ENCODE measurements around the gene ITGA2B. TPM values are rescaled to one million over a fixed set of nuclear protein-coding genes. Genes with fewer than 3 reads are reported as not detected.
A peak's percentile ranks its signal among the peaks of the same experiment; 100 is the strongest.
"Not testable (repeated sequence)": the region's sequence is repeated elsewhere in the genome, so short reads cannot be mapped to it uniquely, and the experiment has no call there.

The ITGA2B gene
- total RNA-seq, 4 donors from 2014 or later, result 1.5 to 3.0 (median 2.8) TPM

DNA sequence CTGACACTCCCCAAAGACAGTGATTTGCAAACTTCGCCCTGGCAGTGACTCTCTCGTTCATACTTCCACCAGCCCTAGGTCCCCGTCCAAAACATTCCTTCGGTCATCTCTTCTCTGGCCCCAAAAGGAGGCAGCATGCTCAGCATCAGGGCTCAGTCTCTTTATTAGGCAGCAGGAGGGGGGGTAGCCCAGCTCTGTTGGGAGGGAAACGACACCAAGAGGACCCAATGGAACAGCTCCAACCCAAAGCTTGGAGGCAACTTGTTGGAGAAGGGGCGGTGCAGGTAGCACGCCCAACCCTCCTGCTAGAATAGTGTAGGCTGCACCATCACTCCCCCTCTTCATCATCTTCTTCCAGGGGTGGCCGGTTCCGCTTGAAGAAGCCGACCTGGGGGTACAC, 17.4 kb downstream of the ITGA2B start:
- peaks cover 0 to 28% of the 10 kb centered on the region in 2 donors for H3K27me3 ChIP-seq
- peaks cover 0 to 22% (median 0%) of the 10 kb centered on the region in 4 donors for H3K4me1 ChIP-seq
- no peak for TF ChIP-seq EP300 (IDR thresholded peaks at IDR 0.05)
- TF ChIP-seq POLR2A (IDR thresholded peaks at IDR 0.05), result no peak
- H3K36me3 ChIP-seq, result no peaks in the 10 kb centered on the region
- WGBS, 2 donors, result 65 to 74% methylated on average over 10 of the region's 10 CpGs
- no peak overlapping the region for H3K4me3 ChIP-seq
- no peak overlapping the region for H3K27ac ChIP-seq
- H3K9me3 ChIP-seq, result no peaks in the 10 kb centered on the region
- DNase-seq (ENCODE audit: low spot score in 2 of 2), result no peak

DNA sequence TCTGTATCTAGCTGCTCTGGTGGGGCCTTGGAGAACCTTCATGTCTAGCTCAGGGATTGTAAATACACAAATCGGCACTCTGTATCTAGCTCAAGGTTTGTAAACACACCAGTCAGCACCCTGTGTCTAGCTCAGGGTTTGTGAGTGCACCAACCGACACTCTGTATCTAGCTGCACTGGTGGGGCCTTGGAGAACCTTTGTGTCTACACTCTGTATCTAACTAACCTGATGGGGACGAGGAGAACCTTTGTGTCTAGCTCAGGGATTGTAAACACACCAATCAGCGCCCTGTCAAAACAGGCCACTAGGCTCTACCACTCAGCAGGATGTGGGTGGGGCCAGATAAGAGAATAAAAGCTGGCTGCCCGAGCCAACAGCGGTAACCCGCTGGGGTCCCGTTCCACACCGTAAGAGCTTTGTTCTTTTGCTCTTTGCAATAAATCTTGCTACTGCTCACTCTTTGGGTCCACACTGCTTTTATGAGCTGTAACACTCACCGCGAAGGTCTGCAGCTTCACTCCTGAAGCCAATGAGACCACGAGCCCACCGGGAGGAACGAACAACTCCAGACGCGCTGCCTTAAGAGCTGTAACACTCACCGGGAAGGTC, 19.9 kb downstream of the ITGA2B start:
- WGBS, 2 donors, result 29 to 35% methylated on average over 17 of the region's 17 CpGs
- not testable (repeated sequence) for H3K36me3 ChIP-seq; H3K9me3 ChIP-seq; H3K27ac ChIP-seq; DNase-seq (ENCODE audit: low spot score in 2 of 2); H3K4me1 ChIP-seq; H3K4me3 ChIP-seq
- peaks cover 0 to 28% of the 10 kb centered on the region in 2 donors for H3K27me3 ChIP-seq

DNA sequence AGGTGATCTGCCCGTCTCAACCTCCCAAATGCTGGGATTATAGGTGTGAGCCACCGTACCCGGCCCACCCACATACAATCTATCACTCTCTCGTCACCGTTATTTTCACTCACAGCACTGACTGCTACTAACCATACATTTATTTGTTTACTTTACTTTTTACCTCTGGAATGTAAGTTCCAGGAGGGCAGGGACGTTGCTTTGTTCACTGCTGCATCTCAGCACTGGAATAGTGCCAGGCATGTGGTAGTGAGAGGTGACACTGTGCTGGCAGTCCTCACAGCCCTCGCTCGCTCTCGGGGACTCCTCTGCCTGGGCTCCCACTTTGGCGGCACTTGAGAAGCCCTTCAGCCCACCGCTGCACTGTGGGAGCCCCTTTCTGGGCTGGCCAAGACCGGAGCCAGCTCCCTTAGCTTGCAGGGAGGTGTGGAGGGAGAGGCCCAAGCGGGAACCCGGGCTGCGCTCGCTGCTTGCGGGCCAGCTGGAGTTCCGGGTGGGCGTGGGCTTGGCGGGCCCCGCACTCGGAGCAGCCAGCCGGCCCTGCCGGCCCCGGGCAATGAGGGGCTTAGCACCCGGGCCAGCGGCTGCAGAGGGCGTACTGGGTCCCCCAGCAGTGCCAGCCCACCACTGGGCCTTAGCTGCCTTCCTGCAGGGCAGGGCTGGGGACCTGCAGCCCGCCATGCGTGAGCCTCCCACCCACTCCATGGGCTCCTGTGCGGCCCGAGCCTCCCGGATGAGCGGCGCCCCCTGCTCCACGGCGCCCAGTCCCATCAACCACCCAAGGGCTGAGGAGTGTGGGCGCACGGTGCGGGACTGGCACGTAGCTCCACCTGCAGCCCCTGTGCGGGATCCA, 20.8 kb downstream of the ITGA2B start:
- not testable (repeated sequence) for H3K36me3 ChIP-seq; H3K4me1 ChIP-seq; H3K9me3 ChIP-seq; H3K4me3 ChIP-seq; H3K27ac ChIP-seq; DNase-seq (ENCODE audit: low spot score in 2 of 2)
- 92% methylated on average over 17 to 35 of the region's 42 CpGs for WGBS, 2 donors
- peaks cover 0 to 28% of the 10 kb centered on the region in 2 donors for H3K27me3 ChIP-seq

DNA sequence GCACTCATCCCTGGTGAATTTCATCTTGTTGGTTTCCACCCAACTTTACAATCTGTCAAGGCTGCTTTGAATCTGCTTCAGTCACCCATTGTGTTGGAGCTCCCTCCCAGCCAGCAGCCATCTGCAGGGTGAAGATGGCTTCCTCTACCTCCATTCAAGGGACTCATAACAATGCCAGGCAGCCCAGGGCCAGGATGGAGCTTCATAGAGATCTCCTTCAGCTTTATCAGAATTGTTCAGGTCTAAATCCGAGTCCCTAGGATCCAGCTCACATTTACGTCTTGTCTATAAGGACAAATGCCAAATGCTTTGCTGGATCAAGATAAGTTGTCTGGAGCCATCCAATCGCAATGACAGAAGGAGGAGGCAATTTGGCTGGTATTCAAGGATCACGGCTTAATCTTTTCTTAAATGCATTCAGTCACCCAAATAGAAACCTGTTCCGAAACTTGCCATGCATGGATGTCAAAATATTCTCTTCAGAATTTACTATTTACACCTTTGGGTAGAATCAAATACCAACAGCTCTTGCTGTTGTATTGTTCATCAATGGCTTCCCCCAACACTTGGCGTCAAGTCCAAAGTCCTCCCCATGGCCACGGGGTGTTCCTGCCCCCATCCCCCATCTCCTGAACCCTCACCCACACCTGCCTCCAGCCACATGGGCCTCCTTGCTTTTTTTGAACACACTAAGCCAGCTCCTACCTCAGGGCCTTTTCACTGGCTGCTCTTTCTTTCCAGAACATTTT, 22.0 kb downstream of the ITGA2B start:
- TF ChIP-seq EP300 (IDR thresholded peaks at IDR 0.05), result no peak
- no peak for TF ChIP-seq POLR2A (IDR thresholded peaks at IDR 0.05)
- TF ChIP-seq, protein P1, sequence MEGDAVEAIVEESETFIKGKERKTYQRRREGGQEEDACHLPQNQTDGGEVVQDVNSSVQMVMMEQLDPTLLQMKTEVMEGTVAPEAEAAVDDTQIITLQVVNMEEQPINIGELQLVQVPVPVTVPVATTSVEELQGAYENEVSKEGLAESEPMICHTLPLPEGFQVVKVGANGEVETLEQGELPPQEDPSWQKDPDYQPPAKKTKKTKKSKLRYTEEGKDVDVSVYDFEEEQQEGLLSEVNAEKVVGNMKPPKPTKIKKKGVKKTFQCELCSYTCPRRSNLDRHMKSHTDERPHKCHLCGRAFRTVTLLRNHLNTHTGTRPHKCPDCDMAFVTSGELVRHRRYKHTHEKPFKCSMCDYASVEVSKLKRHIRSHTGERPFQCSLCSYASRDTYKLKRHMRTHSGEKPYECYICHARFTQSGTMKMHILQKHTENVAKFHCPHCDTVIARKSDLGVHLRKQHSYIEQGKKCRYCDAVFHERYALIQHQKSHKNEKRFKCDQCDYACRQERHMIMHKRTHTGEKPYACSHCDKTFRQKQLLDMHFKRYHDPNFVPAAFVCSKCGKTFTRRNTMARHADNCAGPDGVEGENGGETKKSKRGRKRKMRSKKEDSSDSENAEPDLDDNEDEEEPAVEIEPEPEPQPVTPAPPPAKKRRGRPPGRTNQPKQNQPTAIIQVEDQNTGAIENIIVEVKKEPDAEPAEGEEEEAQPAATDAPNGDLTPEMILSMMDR (IDR thresholded peaks at IDR 0.05), result no peak
- H3K36me3 ChIP-seq, result no peaks in the 10 kb centered on the region
- H3K4me1 ChIP-seq, result peaks cover 0 to 16% (median 9%) of the 10 kb centered on the region in 4 donors
- no peaks in the 10 kb centered on the region for H3K9me3 ChIP-seq
- WGBS, 2 donors, result 71 to 74% methylated on average over 7 of the region's 7 CpGs
- no peak overlapping the region for H3K4me3 ChIP-seq
- DNase-seq (ENCODE audit: low spot score in 2 of 2), result no peak
- peaks cover 0 to 32% of the 10 kb centered on the region in 2 donors for H3K27me3 ChIP-seq
- H3K27ac ChIP-seq, result no peak overlapping the region

DNA sequence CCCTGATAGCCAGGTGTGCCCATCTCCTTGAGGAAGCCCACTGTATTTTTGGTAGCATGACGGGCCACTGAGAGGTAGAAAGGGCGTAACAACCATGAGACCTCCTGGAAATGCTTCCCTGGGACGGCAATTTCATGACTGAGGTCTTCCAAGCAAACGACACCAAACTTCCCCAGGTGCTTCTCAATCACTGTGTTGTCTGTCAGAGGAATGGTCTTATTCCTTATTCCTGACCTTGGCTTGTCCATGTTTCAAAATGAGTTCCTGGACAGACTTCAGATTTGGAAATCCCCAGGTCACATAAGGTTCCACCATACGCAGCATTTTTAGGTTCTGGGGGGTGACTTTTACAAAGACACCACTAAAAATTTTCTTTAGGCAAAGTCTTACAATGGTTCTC, 24.4 kb downstream of the ITGA2B start:
- H3K4me3 ChIP-seq; H3K27ac ChIP-seq; H3K36me3 ChIP-seq; H3K9me3 ChIP-seq; DNase-seq (ENCODE audit: low spot score in 2 of 2): not testable (repeated sequence)
- Histone ChIP-seq H3K4me1 (peaks cover 0 to 38% (median 17%) of the 10 kb centered on the region in 4 donors), H3K27me3 (peaks cover 0 to 13% of the 10 kb centered on the region in 2 donors)
- WGBS, 2 donors, result 87% methylated on average over 5 of the region's 5 CpGs

DNA sequence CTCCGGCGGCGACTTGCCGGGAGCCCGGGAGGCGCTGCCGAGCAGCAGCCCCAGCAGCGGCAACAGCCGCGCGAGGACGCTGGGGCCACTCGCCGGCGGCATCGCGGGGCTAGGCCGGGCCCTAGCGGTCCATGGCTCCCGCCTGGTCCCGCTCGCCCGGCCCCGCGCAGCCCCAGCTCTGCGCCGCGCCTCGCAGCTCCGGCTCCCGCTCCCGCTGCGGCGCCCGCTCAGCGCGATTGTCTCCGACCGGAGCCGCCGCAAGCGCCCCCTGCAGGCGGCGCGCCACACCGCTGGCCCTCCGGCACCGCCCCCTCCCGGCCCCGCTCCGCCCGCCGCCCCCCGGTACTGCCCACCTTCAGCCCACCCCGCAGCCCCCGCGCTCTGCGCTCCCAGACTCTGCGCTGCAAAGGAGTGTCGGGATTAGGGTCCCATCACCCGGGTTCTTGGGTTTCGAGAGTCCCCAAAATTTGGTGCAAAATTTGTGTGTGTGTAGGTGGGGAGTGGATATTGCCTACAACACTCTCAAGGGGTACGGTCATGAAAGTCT, 25.8 kb downstream of the ITGA2B start, which contains the start of gene FAM171A2:
FAM171A2 (minus strand) TSS at position 241 of the 547 bp plus-strand sequence; CDS start at position 102, 139 bp downstream.
- peak within 1 kb of the TSS; percentile 28 to 66 (median 33) for H3K27ac ChIP-seq
- TF ChIP-seq, protein P1 (IDR thresholded peaks at IDR 0.05), result peak; percentile 70 to 94 (median 91)
- no peak for TF ChIP-seq POLR2A (IDR thresholded peaks at IDR 0.05)
- no peak for TF ChIP-seq EP300 (IDR thresholded peaks at IDR 0.05)
- no peak for DNase-seq (ENCODE audit: low spot score in 2 of 2)

More for the DNA sequence above, 25.8 kb downstream of the ITGA2B start, which contains the start of gene FAM171A2:
- peaks cover 0 to 12% of the 10 kb centered on the region in 2 donors for H3K27me3 ChIP-seq
- H3K36me3 ChIP-seq, result no peaks in the 10 kb centered on the region
- peak within 1 kb of the TSS; percentile 51 to 74 (median 62) for H3K4me3 ChIP-seq
- H3K9me3 ChIP-seq, result no peaks in the 10 kb centered on the region
- WGBS, 2 donors, result 0% methylated on average over 13 to 43 of the region's 63 CpGs
- H3K4me1 ChIP-seq, result peaks cover 0 to 38% (median 17%) of the 10 kb centered on the region in 4 donors

Measured in tibial nerve (tissue), 4 donors.